ENCODE measurements around the gene BHLHE41. TPM values are rescaled to one million over a fixed set of nuclear protein-coding genes. Genes with fewer than 3 reads are reported as not detected.

BHLHE41 gene
- total RNA-seq, 1 experiment from 2014 or later = 81.0 TPM

DNA sequence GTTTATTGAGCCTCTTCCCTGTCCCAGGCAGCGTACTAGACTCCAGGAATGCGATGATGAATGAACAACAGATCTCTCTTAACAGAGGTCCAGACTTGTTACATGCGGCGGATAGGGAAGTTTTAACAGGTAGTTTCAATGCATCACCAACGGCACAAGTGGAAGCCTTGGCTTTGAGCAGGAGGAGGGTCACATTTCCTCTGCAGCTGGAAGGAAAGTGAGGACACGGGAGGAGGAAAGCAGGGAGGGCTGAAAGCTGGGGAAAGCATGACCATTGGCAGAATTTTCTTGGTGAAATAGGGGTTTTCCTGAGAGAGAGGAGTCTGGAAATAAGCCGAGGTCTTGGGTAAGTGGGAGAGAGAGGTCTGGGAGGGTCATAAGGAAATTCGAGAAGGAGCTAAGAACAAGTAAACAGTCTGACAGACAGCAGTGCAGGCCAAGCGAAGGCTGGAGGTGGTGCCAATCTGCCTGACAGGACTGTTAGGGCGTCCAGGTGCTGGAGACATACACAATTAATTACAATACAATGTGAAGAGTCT lies 15.4 kb downstream of the BHLHE41 start:
- no peaks in the 10 kb centered on the region for H3K9me3 ChIP-seq (ENCODE audit: low read length)
- CTCF ChIA-PET = no interaction called here
- H3F3A ChIP-seq (ENCODE audit: low read length, unreplicated experiment) = no peaks in the 10 kb centered on the region

DNA sequence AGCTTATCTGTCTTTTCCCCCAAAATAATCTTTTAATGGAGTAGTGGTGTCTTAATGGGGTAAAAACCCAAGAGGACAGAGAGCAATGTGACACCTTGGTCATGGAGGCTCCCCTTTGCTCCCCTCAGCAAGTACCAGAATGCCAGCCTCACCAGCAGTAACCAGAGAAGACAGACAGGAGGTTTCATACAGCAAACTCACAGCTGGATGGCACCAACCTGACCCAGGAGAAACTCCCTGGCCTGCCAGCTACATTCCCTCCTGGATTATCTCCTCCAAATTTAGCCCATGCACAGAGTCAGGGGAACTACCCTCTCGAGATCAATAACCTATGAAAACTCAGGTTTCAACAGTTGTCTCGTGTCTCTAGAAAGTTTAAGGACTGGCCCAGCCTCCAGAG lies 15.9 kb downstream of the BHLHE41 start:
- ATAC-seq (no peak), DNase-seq (no peak)
- no peaks in the 10 kb centered on the region for H3K9me2 ChIP-seq (replicated peaks; ENCODE audit: low read length)
- no peak overlapping the region for H3K27ac ChIP-seq (ENCODE audit: low read length)
- H3K9me3 ChIP-seq (ENCODE audit: low read length) = no peaks in the 10 kb centered on the region
- intact Hi-C loops (cut with micrococcal nuclease) = no loop called here
- no peak overlapping the region for H2AFZ ChIP-seq (ENCODE audit: low read length)
- no peaks in the 10 kb centered on the region for H3F3A ChIP-seq (ENCODE audit: low read length, unreplicated experiment)
- no peaks in the 10 kb centered on the region for H4K20me1 ChIP-seq (ENCODE audit: low read length)
- H3K9ac ChIP-seq (ENCODE audit: low read length) = no peak overlapping the region
- H3K4me2 ChIP-seq (ENCODE audit: low read length) = no peak overlapping the region
- BruUV-seq (replicated peaks) = no TSS peak
- ChIA-PET CTCF (no interaction called here), POLR2A (ENCODE audit: unreplicated experiment) (no interaction called here)
- peaks cover 19% of the 10 kb centered on the region for H3K4me1 ChIP-seq (ENCODE audit: insufficient read depth, low read length)
- H3K27me3 ChIP-seq (ENCODE audit: low read length) = no peaks in the 10 kb centered on the region
- H3K79me2 ChIP-seq (ENCODE audit: low read length) = no peaks in the 10 kb centered on the region
- H3K4me3 ChIP-seq (ENCODE audit: low read length) = no peak overlapping the region
- TF ChIP-seq, protein P1, sequence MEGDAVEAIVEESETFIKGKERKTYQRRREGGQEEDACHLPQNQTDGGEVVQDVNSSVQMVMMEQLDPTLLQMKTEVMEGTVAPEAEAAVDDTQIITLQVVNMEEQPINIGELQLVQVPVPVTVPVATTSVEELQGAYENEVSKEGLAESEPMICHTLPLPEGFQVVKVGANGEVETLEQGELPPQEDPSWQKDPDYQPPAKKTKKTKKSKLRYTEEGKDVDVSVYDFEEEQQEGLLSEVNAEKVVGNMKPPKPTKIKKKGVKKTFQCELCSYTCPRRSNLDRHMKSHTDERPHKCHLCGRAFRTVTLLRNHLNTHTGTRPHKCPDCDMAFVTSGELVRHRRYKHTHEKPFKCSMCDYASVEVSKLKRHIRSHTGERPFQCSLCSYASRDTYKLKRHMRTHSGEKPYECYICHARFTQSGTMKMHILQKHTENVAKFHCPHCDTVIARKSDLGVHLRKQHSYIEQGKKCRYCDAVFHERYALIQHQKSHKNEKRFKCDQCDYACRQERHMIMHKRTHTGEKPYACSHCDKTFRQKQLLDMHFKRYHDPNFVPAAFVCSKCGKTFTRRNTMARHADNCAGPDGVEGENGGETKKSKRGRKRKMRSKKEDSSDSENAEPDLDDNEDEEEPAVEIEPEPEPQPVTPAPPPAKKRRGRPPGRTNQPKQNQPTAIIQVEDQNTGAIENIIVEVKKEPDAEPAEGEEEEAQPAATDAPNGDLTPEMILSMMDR (conservative IDR thresholded peaks at IDR 0.05; ENCODE audit: low read depth, low read length) = no peak
- TF ChIP-seq EZH2phosphoT487 (IDR thresholded peaks at IDR 0.05; ENCODE audit: borderline replicate concordance, low read length) = no peak
- H3K36me3 ChIP-seq (ENCODE audit: low read depth, low read length) = no peaks in the 10 kb centered on the region

More for the DNA sequence above, 15.4 kb downstream of the BHLHE41 start:
- DNase-seq (no peak), ATAC-seq (no peak)
- no TSS peak for BruUV-seq (replicated peaks)
- H3K4me3 ChIP-seq (ENCODE audit: low read length) = no peak overlapping the region
- no peak overlapping the region for H3K27ac ChIP-seq (ENCODE audit: low read length)
- H3K36me3 ChIP-seq (ENCODE audit: low read depth, low read length) = no peaks in the 10 kb centered on the region
- no peak overlapping the region for H3K9ac ChIP-seq (ENCODE audit: low read length)
- no peaks in the 10 kb centered on the region for H4K20me1 ChIP-seq (ENCODE audit: low read length)
- intact Hi-C loops (cut with micrococcal nuclease) = no loop called here
- H3K9me2 ChIP-seq (replicated peaks; ENCODE audit: low read length) = no peaks in the 10 kb centered on the region
- H3K27me3 ChIP-seq (ENCODE audit: low read length) = no peaks in the 10 kb centered on the region
- POLR2A ChIA-PET (ENCODE audit: unreplicated experiment) = no interaction called here
- no peak overlapping the region for H2AFZ ChIP-seq (ENCODE audit: low read length)
- TF ChIP-seq, protein P1 (conservative IDR thresholded peaks at IDR 0.05; ENCODE audit: low read depth, low read length) = no peak
- TF ChIP-seq EZH2 (IDR thresholded peaks at IDR 0.05; ENCODE audit: low read length, unreplicated experiment) (no peak), EZH2phosphoT487 (IDR thresholded peaks at IDR 0.05; ENCODE audit: borderline replicate concordance, low read length) (no peak)
- H3K4me1 ChIP-seq (ENCODE audit: insufficient read depth, low read length) = peaks cover 19% of the 10 kb centered on the region
- H3K79me2 ChIP-seq (ENCODE audit: low read length) = no peaks in the 10 kb centered on the region
- no peak overlapping the region for H3K4me2 ChIP-seq (ENCODE audit: low read length)

DNA sequence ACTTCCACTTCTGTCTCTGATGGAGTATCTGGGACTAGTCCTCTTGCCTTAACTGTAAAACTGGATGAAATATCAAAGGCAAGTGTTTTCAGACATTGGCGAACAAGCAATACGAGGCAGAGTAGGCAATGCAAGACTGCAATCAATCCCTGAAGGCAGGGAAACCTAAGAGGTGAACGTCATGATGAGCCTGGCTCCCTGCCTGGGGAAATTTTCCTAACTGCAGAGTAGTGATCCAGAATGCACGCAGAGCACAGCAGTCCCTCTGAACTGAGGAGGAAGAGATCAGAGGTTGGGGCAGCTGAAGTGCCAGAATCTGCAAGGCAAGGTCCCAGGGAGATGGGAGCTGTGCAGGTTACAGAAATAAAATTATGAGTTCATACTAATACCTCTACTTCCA lies 18.5 kb downstream of the BHLHE41 start:
- Histone ChIP-seq H2AFZ (ENCODE audit: low read length) (no peak overlapping the region), H3F3A (ENCODE audit: low read length, unreplicated experiment) (no peaks in the 10 kb centered on the region), H3K79me2 (ENCODE audit: low read length) (no peaks in the 10 kb centered on the region), H3K4me3 (ENCODE audit: low read length) (no peak overlapping the region), H3K4me1 (ENCODE audit: insufficient read depth, low read length) (peaks cover 9% of the 10 kb centered on the region), H3K9me3 (ENCODE audit: low read length) (no peaks in the 10 kb centered on the region), H3K27ac (ENCODE audit: low read length) (no peak overlapping the region), H3K36me3 (ENCODE audit: low read depth, low read length) (no peaks in the 10 kb centered on the region), H4K20me1 (ENCODE audit: low read length) (no peaks in the 10 kb centered on the region), H3K27me3 (ENCODE audit: low read length) (no peaks in the 10 kb centered on the region), H3K9ac (ENCODE audit: low read length) (no peak overlapping the region), H3K4me2 (ENCODE audit: low read length) (no peak overlapping the region), H3K9me2 (replicated peaks; ENCODE audit: low read length) (no peaks in the 10 kb centered on the region)
- TF ChIP-seq, protein P1 (conservative IDR thresholded peaks at IDR 0.05; ENCODE audit: low read depth, low read length) = no peak
- ChIA-PET CTCF (no interaction called here), POLR2A (ENCODE audit: unreplicated experiment) (no interaction called here)
- intact Hi-C loops (cut with micrococcal nuclease) = no loop called here
- ATAC-seq (no peak), DNase-seq (no peak)
- no TSS peak for BruUV-seq (replicated peaks)

Data from PC-3 (cell line).